ENCODE measurements around the gene PDILT.

- TF ChIP-seq EZH2phosphoT487 (IDR thresholded peaks at IDR 0.05; ENCODE audit: borderline replicate concordance, low read length) = no peak
- no peak for TF ChIP-seq CTCF (conservative IDR thresholded peaks at IDR 0.05; ENCODE audit: low read depth, low read length)
Observed at GRCh38 chr16:20380782-20381181, 23.8 kb downstream of the PDILT start.
